Stimulated activated naive B cell treated with anti-CD40 and anti-IgM and Interleukin-4, amounts not matched to agents 10 μg/mL and 1 μg/mL and 100 μg/mL, for 72 hours (primary cell): Measurements from ENCODE around the gene CASP7.
"Not testable (repeated sequence)": the region's sequence is repeated elsewhere in the genome, so short reads cannot be mapped to it uniquely, and the experiment has no call there.

Source experiments
- ATAC-seq, 2 donors: fragments of 150-1000 bp; cut with Tn5 transposase; replicated peaks; 2 replicates each; pipeline ENCODE4 v1.10.0; 2021; ENCODE audit warnings: moderate library complexity in 1 of 2
- DNase-seq: peaks from one replicate; pipeline ENCODE4 v3.0.0; 2021
- H3K27ac Mint-ChIP-seq: one replicate; pipeline ENCODE4 v1.8.0; 2022; ENCODE audit warnings: mild to moderate bottlenecking, mixed read lengths
- H3K27me3 Mint-ChIP-seq, 2 donors: one replicate each; pipeline ENCODE4 v1.8.0; 2022; ENCODE audit warnings: mixed read lengths in 2 of 2
- H3K36me3 Mint-ChIP-seq, 2 donors: one replicate each; pipeline ENCODE4 v1.8.0; 2022; ENCODE audit warnings: mixed read lengths in 2 of 2, mild to moderate bottlenecking in 1 of 2
- H3K4me1 Mint-ChIP-seq, 2 donors: one replicate each; pipeline ENCODE4 v1.8.0; 2022; ENCODE audit warnings: mixed read lengths in 2 of 2, mild to moderate bottlenecking in 1 of 2
- H3K4me3 Mint-ChIP-seq, 2 donors: one replicate each; pipeline ENCODE4 v1.8.0; 2022; ENCODE audit warnings: mild to moderate bottlenecking in 2 of 2, mixed read lengths in 2 of 2, moderate library complexity in 1 of 2
- H3K9me3 Mint-ChIP-seq, 2 donors: one replicate each; pipeline ENCODE4 v1.8.0; 2022; ENCODE audit warnings: mixed read lengths in 2 of 2, mild to moderate bottlenecking in 1 of 2

CASP7 gene

GRCh38 chr10:113652456-113652855, 27.3 kb upstream of the CASP7 start:
- ATAC-seq, DNase-seq, H3K4me3 Mint-ChIP-seq, H3K9me3 Mint-ChIP-seq, H3K4me1 Mint-ChIP-seq, H3K36me3 Mint-ChIP-seq, H3K27ac Mint-ChIP-seq: not testable (repeated sequence)
- peaks cover 27 to 30% of the 10 kb centered on the region in 2 donors for H3K27me3 Mint-ChIP-seq

DNA sequence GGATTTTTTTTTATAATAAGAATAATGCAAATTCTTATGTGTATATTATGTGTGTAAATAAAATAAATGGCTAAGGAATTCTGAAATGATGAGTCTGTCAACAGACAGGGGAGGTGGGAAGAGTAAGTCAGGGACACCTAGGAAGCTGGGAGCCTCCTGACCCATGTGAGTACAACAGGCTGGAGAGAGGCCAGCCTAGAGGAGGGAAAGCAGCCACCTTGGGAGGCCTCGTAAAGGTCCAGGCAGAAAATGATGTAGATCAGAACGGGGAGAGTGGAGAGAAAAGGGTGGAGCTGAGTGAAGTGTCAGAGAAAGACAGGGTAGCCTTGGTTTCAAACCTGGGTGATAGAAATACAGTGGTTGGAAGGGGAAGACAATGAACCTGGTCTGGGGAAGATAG, 22.8 kb upstream of the CASP7 start:
- no peaks in the 10 kb centered on the region for H3K36me3 Mint-ChIP-seq
- no peak overlapping the region for H3K4me3 Mint-ChIP-seq
- no peaks in the 10 kb centered on the region for H3K4me1 Mint-ChIP-seq
- DNase-seq, result no peak
- ATAC-seq, result no peak
- no peak overlapping the region for H3K27ac Mint-ChIP-seq
- H3K9me3 Mint-ChIP-seq, result no peaks in the 10 kb centered on the region
- peaks cover 33 to 37% of the 10 kb centered on the region in 2 donors for H3K27me3 Mint-ChIP-seq

- no peak overlapping the region for H3K27ac Mint-ChIP-seq
- H3K4me3 Mint-ChIP-seq, result no peak overlapping the region
- no peaks in the 10 kb centered on the region for H3K4me1 Mint-ChIP-seq
- H3K27me3 Mint-ChIP-seq, result peaks cover 32 to 37% of the 10 kb centered on the region in 2 donors
- no peaks in the 10 kb centered on the region for H3K9me3 Mint-ChIP-seq
- no peaks in the 10 kb centered on the region for H3K36me3 Mint-ChIP-seq
- ATAC-seq (no peak), DNase-seq (no peak)
Observed at GRCh38 chr10:113657544-113657943, 22.2 kb upstream of the CASP7 start.

GRCh38 chr10:113661332-113661731, 18.4 kb upstream of the CASP7 start:
- Mint-ChIP-seq H3K4me3 (no peak overlapping the region), H3K4me1 (no peaks in the 10 kb centered on the region), H3K27me3 (peaks cover 15 to 21% of the 10 kb centered on the region in 2 donors), H3K9me3 (no peaks in the 10 kb centered on the region), H3K36me3 (no peaks in the 10 kb centered on the region), H3K27ac (no peak overlapping the region)
- ATAC-seq (no peak), DNase-seq (no peak)

GRCh38 chr10:113663142-113663541, 16.6 kb upstream of the CASP7 start:
- Mint-ChIP-seq H3K4me3 (no peak overlapping the region), H3K36me3 (no peaks in the 10 kb centered on the region), H3K4me1 (no peaks in the 10 kb centered on the region), H3K27ac (no peak overlapping the region), H3K27me3 (peaks cover 20 to 34% of the 10 kb centered on the region in 2 donors), H3K9me3 (no peaks in the 10 kb centered on the region)
- DNase-seq, result no peak
- ATAC-seq, result no peak

DNA sequence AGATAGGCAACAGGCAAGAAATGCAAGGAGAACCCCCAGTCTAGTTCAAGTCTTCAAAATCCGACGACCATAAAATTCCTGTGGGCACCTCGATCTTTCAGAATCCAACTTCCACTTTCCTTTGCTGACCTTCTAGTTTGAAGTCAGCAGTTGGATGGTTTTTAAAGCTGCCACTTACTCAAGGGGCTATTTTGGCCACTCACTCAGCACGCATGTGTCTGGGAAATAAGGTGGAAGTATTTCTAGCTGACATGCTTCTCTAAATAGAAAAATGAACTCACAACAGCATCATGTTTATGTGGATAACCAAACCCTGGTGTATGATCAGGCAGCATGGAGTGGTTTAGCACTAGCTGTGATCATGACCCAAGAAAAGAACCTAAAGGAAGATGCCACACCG, 15.8 kb upstream of the CASP7 start, which contains the start of gene NRAP:
NRAP (minus strand) TSS at position 134 of the 400 bp plus-strand sequence. CDS start 159 bp downstream, outside the sequence.
- no peaks in the 10 kb centered on the region for H3K9me3 Mint-ChIP-seq
- no peak within 1 kb of the TSS for H3K27ac Mint-ChIP-seq

DNA sequence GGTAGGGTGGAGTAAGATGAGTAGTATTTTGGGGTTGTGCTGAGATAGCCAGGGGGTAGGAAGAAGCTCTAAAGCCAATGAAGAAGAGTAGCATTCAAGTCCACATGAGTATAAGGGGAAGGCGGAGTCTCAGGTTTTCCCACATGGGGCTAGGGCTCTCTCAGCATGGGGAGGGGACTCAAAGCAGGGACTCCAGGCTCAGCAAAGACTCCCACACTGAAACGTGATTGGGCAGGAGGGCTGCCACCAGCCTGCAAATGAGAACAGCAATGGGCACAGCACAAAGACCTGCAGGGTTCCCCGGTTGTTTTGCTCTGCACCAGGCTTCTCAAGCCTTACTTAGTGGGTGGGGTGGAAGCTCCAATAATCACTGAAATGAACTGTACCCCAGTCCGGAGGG, 14.4 kb upstream of the CASP7 start:
- no peak overlapping the region for H3K27ac Mint-ChIP-seq
- DNase-seq (no peak), ATAC-seq (no peak)
- H3K9me3 Mint-ChIP-seq, result peaks cover 0 to 3% of the 10 kb centered on the region in 2 donors
- no peaks in the 10 kb centered on the region for H3K36me3 Mint-ChIP-seq
- H3K27me3 Mint-ChIP-seq, result peaks cover 26 to 40% of the 10 kb centered on the region in 2 donors
- H3K4me1 Mint-ChIP-seq, result no peaks in the 10 kb centered on the region
- H3K4me3 Mint-ChIP-seq, result no peak overlapping the region

More for the DNA sequence above, 15.8 kb upstream of the CASP7 start, which contains the start of gene NRAP:
- H3K27me3 Mint-ChIP-seq, result peaks cover 23 to 38% of the 10 kb centered on the region in 2 donors
- no peak within 1 kb of the TSS for H3K4me3 Mint-ChIP-seq
- ATAC-seq (no peak), DNase-seq (no peak)
- no peaks in the 10 kb centered on the region for H3K36me3 Mint-ChIP-seq
- H3K4me1 Mint-ChIP-seq, result no peaks in the 10 kb centered on the region

DNA sequence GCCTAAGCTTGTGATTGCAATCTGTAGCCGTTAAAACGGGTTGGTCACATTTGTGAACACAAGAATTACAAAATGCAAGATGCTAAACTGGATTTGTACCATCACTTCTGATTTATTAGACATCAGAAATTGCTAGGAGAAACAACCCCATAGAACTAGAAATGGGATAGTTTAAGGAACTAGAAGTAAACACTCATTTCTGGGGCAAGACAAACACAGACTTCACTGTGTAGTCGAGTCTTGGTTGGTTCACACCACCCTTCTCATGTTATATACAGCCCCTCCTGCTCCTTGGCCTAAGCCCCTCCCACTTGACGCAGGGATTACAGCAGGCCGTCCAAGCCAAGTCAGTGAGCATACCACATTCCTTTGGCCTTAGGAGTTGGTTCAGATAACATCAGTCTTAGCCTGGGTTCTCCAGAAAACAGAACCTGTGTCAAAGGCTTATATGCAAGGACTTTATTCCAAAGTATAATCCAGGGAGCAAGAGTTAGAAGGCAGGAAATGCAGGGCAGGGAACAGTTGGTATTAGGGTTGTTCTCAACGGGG, 13.8 kb upstream of the CASP7 start:
- Mint-ChIP-seq H3K4me1 (no peaks in the 10 kb centered on the region), H3K27me3 (peaks cover 26 to 44% of the 10 kb centered on the region in 2 donors), H3K9me3 (peaks cover 4 to 6% of the 10 kb centered on the region in 2 donors), H3K36me3 (peaks cover 0 to 4% of the 10 kb centered on the region in 2 donors), H3K4me3 (no peak overlapping the region), H3K27ac (no peak overlapping the region)
- no peak for ATAC-seq
- no peak for DNase-seq

GRCh38 chr10:113666682-113667252, 12.9 kb upstream of the CASP7 start:
- Mint-ChIP-seq H3K4me1 (no peaks in the 10 kb centered on the region), H3K27me3 (peaks cover 19 to 44% of the 10 kb centered on the region in 2 donors), H3K27ac (no peak overlapping the region), H3K9me3 (peaks cover 6 to 7% of the 10 kb centered on the region in 2 donors), H3K4me3 (no peak overlapping the region), H3K36me3 (peaks cover 1 to 4% of the 10 kb centered on the region in 2 donors)
- DNase-seq (no peak), ATAC-seq (peak in 1 of 2 donors; percentile 23)

GRCh38 chr10:113680190-113681111, 739 bp downstream of the CASP7 start:
- peaks cover 38 to 65% of the 10 kb centered on the region in 2 donors for H3K4me1 Mint-ChIP-seq
- H3K9me3 Mint-ChIP-seq, result peaks cover 5 to 7% of the 10 kb centered on the region in 2 donors
- DNase-seq (peak; percentile 82), ATAC-seq (peak; percentile 69 to 72)
- peak overlapping the region; percentile 99 for H3K27ac Mint-ChIP-seq
- peaks cover 26 to 28% of the 10 kb centered on the region in 2 donors for H3K36me3 Mint-ChIP-seq
- peak overlapping the region; percentile 95 to 98 for H3K4me3 Mint-ChIP-seq
- H3K27me3 Mint-ChIP-seq, result no peaks in the 10 kb centered on the region

DNA sequence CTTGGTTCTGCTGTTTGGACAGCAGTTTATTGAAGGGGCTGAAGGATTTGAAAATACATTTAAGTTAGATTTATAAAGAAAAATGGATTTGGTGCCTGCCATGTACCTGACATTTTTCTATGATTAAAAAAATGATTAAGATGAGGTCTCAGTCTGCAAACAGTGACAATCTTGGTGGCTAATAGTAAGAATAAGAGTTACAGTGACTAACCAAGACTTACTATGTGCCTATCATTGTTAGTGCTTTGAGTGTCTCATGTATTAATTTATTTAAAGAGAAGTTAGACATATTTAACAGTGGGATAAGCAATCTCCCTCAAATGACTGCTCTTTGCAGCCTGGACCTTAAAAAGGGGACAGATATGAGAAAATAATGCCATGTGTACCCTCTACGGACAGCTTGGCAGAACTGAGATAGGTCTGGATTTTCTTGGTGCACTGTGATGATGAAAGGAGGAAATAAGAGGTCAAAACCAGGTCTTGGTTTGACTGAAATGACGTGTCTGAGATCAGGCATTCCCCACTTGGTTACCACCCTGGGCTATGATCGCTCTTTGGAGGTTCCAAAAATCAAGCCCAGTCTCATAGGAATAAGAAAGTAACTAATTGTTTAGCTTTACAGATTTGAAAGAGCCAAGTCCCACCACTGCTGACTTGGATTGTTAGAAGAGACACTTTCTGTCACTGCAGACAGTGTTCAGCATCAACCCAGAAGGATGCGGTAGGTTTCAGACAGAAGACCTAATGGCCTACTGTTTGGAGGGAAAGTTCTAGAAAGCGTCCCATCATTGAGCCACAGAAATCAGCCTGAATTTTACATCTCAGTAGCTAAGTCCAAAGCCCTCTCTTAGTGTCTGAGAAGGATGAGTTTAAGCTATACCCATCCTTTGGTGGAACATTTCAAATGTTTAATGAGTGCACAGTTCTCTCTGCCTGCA, 2.1 kb downstream of the CASP7 start:
- Mint-ChIP-seq H3K27ac (peak overlapping the region; percentile 99), H3K4me3 (peak overlapping the region; percentile 95 to 98), H3K27me3 (no peaks in the 10 kb centered on the region), H3K36me3 (peaks cover 35% of the 10 kb centered on the region in 2 donors), H3K9me3 (peaks cover 10 to 12% of the 10 kb centered on the region in 2 donors), H3K4me1 (peaks cover 38 to 74% of the 10 kb centered on the region in 2 donors)
- DNase-seq, result peak; percentile 68
- ATAC-seq, result peak; percentile 61 to 63

GRCh38 chr10:113683300-113683699, 3.6 kb downstream of the CASP7 start:
- peak in 1 of 2 donors; percentile 5 for ATAC-seq
- peaks cover 40 to 79% of the 10 kb centered on the region in 2 donors for H3K4me1 Mint-ChIP-seq
- H3K27me3 Mint-ChIP-seq, result no peaks in the 10 kb centered on the region
- DNase-seq, result peak; percentile 15
- H3K4me3 Mint-ChIP-seq, result peak overlapping the region; percentile 95 to 98
- H3K9me3 Mint-ChIP-seq, result peaks cover 21 to 24% of the 10 kb centered on the region in 2 donors
- peak overlapping the region; percentile 38 for H3K27ac Mint-ChIP-seq
- H3K36me3 Mint-ChIP-seq, result peaks cover 49 to 50% of the 10 kb centered on the region in 2 donors

GRCh38 chr10:113686028-113686427, 6.3 kb downstream of the CASP7 start:
- no peak for ATAC-seq
- no peak overlapping the region for H3K4me3 Mint-ChIP-seq
- H3K27me3 Mint-ChIP-seq, result no peaks in the 10 kb centered on the region
- no peak for DNase-seq
- H3K27ac Mint-ChIP-seq, result peak overlapping the region; percentile 4
- H3K4me1 Mint-ChIP-seq, result peaks cover 35 to 79% of the 10 kb centered on the region in 2 donors
- H3K9me3 Mint-ChIP-seq, result peaks cover 30 to 41% of the 10 kb centered on the region in 2 donors
- peaks cover 68 to 73% of the 10 kb centered on the region in 2 donors for H3K36me3 Mint-ChIP-seq
